ENCODE measurements around the gene PSMB10. TPM values are rescaled to one million over a fixed set of nuclear protein-coding genes. Genes with fewer than 3 reads are reported as not detected.

The PSMB10 gene
- total and polyA plus RNA-seq, 3 experiments from 2014 or later, result 176 to 518 (median 189) TPM

DNA sequence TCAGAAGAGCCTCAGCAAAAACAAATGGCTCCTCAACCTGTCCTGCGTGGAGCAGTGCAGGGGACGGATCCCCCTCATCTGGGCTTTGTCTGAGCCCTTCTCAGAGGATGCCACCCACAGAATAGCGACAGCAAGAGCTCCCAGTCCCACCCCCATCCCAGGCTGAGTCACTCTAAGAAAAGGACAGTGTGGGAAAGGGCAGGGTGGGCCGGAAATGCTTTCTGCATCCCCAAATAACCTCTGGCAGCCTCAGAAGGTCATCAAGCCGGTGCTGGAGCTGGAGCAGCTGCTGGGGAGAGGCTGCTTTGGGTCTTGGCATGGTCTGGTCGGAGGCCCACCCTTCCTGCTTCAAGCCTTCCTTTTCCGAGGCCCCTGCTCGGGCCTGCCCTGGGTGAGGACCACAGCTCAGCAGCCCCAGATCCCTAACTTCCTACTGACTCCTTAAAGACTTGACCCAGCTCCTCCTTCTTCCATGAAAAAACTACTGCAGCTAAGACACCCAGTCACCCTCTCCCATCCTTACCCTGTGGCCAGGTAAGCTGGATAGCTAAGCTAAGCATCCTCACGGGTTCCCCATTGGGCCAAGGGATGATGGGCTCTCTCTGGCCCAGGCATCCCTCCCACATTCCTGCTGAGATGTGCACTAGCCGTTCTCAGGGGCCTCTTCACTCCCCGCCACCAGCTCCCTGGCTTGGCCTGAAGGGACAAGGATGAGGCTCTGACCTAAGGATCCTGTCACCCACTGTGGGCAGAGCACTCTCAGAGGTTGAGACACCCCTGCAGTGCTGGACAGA is 23.1 kb upstream of the PSMB10 start:
- no peaks in the 10 kb centered on the region for H3K27me3 ChIP-seq (ENCODE audit: insufficient read depth, low read length, poor library complexity, severe bottlenecking)
- Mint-ChIP-seq H3K4me3 (no peak overlapping the region), H3K4me1 (peaks cover 3 to 4% (median 3%) of the 10 kb centered on the region in 3 donors), H3K27ac (peak overlapping the region in 1 of 8 donors; percentile 32), H3K27me3 (no peaks in the 10 kb centered on the region), H3K9me3 (no peaks in the 10 kb centered on the region), H3K36me3 (peaks cover 0 to 40% (median 7%) of the 10 kb centered on the region in 3 donors)
- CTCF ChIA-PET, result interaction anchor here (1.8 to 2.3 kb wide), 2 partner anchors 76 to 143 kb away, joined by 5 to 8 read pairs; no protein-coding TSS in a partner anchor
- no peak overlapping the region for H3K4me3 ChIP-seq (ENCODE audit: low read length)
- H3K9me3 ChIP-seq (ENCODE audit: low read length), result no peaks in the 10 kb centered on the region
- H3K4me1 ChIP-seq (ENCODE audit: insufficient read depth, low read length), result no peaks in the 10 kb centered on the region
- no peak overlapping the region for H3K27ac ChIP-seq (ENCODE audit: low read depth, low read length)
- POLR2A ChIA-PET, result no interaction called here
- peaks cover 11% of the 10 kb centered on the region for H3K36me3 ChIP-seq (ENCODE audit: insufficient read depth, low read length)
- DNase-seq, result no peak

DNA sequence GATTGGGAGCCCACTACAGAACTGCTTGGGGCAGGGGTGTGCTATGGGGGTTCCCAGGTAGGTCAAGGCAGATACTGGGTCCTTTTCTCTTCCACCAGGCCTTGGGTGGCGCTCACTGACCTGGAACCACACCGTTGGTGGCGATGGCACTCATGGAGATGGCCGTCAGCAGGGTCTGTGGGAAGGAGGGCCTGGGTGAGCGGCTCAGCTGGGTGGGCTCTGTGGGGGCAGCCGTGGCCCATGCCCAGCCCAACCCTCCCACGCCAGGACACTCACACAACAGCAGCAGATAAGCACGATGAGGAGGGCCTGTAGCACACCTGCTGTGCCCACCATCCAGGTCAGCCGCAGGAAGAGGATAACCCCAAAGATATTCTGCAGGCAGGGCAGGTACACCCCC is 21.0 kb upstream of the PSMB10 start:
- CTCF ChIA-PET, result interaction anchor here (1.7 kb wide), 1 partner anchor 141 kb away, joined by 3 read pairs; no protein-coding TSS in a partner anchor
- H3K4me3 ChIP-seq (ENCODE audit: low read length), result no peak overlapping the region
- no peak overlapping the region for H3K4me3 Mint-ChIP-seq
- H3K9me3 Mint-ChIP-seq, result no peaks in the 10 kb centered on the region
- no peak for DNase-seq
- no peaks in the 10 kb centered on the region for H3K27me3 Mint-ChIP-seq
- H3K36me3 Mint-ChIP-seq, result peaks cover 0 to 49% (median 7%) of the 10 kb centered on the region in 3 donors
- H3K4me1 ChIP-seq (ENCODE audit: insufficient read depth, low read length), result no peaks in the 10 kb centered on the region
- H3K27me3 ChIP-seq (ENCODE audit: insufficient read depth, low read length, poor library complexity, severe bottlenecking), result no peaks in the 10 kb centered on the region
- no peaks in the 10 kb centered on the region for H3K9me3 ChIP-seq (ENCODE audit: low read length)
- POLR2A ChIA-PET, result no interaction called here
- H3K36me3 ChIP-seq (ENCODE audit: insufficient read depth, low read length), result peaks cover 11% of the 10 kb centered on the region
- no peak overlapping the region for H3K27ac Mint-ChIP-seq
- H3K4me1 Mint-ChIP-seq, result peaks cover 0 to 2% (median 0%) of the 10 kb centered on the region in 3 donors
- no peak overlapping the region for H3K27ac ChIP-seq (ENCODE audit: low read depth, low read length)

DNA sequence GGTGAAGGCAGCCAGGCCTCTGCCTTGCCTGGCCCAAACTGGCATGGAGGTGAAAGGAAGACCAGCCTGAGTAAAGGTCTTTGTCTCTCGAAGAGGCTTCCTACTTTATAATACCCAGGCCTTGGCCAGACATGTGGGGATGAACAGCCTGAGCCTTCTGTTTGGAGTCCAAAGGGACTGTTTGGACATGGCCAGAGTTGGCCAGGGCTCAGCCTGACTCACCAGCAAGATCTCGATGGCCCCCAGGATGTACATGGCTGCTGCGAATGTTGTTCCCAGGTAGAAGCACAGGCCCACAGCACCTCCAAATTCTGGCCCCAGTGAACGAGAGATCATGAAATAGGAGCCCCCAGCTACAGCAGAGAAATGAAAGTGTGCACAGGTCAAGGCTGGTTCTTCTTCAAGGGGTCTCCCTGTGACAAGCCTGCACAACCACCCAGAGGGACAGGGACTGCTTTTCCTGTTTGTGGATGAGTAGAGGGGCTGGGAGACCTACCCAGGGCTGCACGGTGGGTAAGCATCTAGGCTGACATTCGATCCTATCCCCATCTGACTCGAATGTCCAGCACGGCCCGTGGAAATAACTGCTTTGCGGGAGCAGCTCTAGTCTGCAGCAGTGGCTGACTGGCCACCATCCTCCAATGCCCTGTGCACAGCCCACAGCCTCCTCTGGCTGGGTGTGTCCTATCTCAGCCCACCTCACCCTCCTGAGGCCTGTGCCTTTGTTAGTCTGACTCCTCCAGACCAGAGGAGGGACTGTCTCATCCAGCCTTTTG is 18.0 kb upstream of the PSMB10 start:
- H3K4me3 ChIP-seq (ENCODE audit: low read length), result no peak overlapping the region
- H3K36me3 Mint-ChIP-seq, result peaks cover 0 to 41% (median 2%) of the 10 kb centered on the region in 3 donors
- no peak overlapping the region for H3K27ac ChIP-seq (ENCODE audit: low read depth, low read length)
- POLR2A ChIA-PET, result no interaction called here
- no peaks in the 10 kb centered on the region for H3K9me3 Mint-ChIP-seq
- peaks cover 6% of the 10 kb centered on the region for H3K36me3 ChIP-seq (ENCODE audit: insufficient read depth, low read length)
- H3K27ac Mint-ChIP-seq, result no peak overlapping the region
- no peaks in the 10 kb centered on the region for H3K4me1 ChIP-seq (ENCODE audit: insufficient read depth, low read length)
- H3K9me3 ChIP-seq (ENCODE audit: low read length), result no peaks in the 10 kb centered on the region
- peaks cover 0 to 2% (median 0%) of the 10 kb centered on the region in 3 donors for H3K4me1 Mint-ChIP-seq
- no peaks in the 10 kb centered on the region for H3K27me3 Mint-ChIP-seq
- no peaks in the 10 kb centered on the region for H3K27me3 ChIP-seq (ENCODE audit: insufficient read depth, low read length, poor library complexity, severe bottlenecking)
- no peak overlapping the region for H3K4me3 Mint-ChIP-seq
- CTCF ChIA-PET, result no interaction called here
- DNase-seq, result no peak

DNA sequence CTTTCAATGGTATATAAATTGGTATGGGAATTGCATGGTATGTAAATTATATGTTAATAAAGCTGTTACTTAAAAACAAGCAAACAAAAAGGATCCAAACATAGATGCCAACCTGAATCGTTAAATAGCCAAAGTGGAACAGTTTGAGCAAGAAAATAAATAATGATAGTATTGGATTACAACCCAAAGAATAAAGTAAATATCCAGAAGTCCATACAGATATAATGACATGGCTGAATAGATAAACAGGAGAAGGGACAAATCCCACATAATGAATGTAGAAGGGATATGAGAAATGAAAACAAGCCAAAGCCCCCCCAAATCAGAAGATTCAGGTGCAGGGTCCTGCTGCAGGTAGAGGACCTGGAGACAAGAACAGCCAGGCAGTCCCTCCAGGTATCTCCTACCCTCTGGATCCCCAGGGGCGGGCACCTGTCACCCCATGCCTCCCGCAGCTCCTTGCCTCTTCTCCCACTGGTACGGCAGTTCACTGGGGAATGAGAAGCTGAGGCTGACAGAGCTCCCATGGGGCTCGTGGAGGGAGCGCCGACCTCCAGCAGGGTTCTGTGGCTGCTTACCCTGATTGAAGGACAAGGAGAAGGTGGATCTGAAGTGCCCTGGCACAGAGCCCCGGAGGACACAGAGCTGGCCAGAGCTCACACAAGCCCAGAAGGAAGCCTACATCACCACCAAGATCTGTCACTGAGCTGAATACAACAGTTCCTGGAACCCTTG is 17.2 kb upstream of the PSMB10 start:
- H3K36me3 Mint-ChIP-seq, result peaks cover 0 to 39% (median 2%) of the 10 kb centered on the region in 3 donors
- ChIA-PET POLR2A (no interaction called here), CTCF (interaction anchor here (1.0 kb wide), 1 partner anchor 34 kb away, joined by 3 read pairs; no protein-coding TSS in a partner anchor)
- DNase-seq, result no peak
- no peaks in the 10 kb centered on the region for H3K9me3 Mint-ChIP-seq
- Histone ChIP-seq H3K9me3 (ENCODE audit: low read length) (no peaks in the 10 kb centered on the region), H3K27ac (ENCODE audit: low read depth, low read length) (no peak overlapping the region), H3K4me1 (ENCODE audit: insufficient read depth, low read length) (no peaks in the 10 kb centered on the region), H3K27me3 (ENCODE audit: insufficient read depth, low read length, poor library complexity, severe bottlenecking) (no peaks in the 10 kb centered on the region), H3K36me3 (ENCODE audit: insufficient read depth, low read length) (peaks cover 6% of the 10 kb centered on the region), H3K4me3 (ENCODE audit: low read length) (no peak overlapping the region)
- no peaks in the 10 kb centered on the region for H3K27me3 Mint-ChIP-seq
- peaks cover 0 to 2% (median 0%) of the 10 kb centered on the region in 3 donors for H3K4me1 Mint-ChIP-seq
- H3K27ac Mint-ChIP-seq, result peak overlapping the region in 1 of 8 donors; percentile 55
- no peak overlapping the region for H3K4me3 Mint-ChIP-seq

DNA sequence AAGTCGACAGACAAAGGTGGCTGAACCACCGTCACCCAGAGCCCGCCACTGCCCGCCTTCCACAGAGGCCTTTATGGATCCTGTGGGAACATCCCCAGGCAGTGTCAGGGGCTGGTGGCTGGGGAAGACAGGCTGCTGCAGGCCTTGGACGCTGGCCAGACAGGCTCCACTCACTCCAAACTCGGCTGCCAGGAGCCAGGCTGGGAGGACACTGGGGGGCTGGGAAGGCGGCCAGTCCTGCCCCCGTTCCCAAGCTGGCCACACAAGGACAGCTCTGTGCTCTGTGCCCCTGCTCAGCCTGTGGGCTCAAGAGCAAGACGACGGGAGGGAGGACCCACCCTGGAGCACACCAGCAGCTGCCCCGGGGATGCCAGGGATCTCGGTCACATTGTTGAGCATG is 14.8 kb upstream of the PSMB10 start:
- no peak overlapping the region for H3K4me3 Mint-ChIP-seq
- peaks cover 0 to 47% (median 2%) of the 10 kb centered on the region in 3 donors for H3K36me3 Mint-ChIP-seq
- Histone ChIP-seq H3K9me3 (ENCODE audit: low read length) (no peaks in the 10 kb centered on the region), H3K4me1 (ENCODE audit: insufficient read depth, low read length) (no peaks in the 10 kb centered on the region), H3K36me3 (ENCODE audit: insufficient read depth, low read length) (peaks cover 6% of the 10 kb centered on the region), H3K27ac (ENCODE audit: low read depth, low read length) (no peak overlapping the region), H3K27me3 (ENCODE audit: insufficient read depth, low read length, poor library complexity, severe bottlenecking) (no peaks in the 10 kb centered on the region), H3K4me3 (ENCODE audit: low read length) (no peak overlapping the region)
- no peaks in the 10 kb centered on the region for H3K27me3 Mint-ChIP-seq
- H3K4me1 Mint-ChIP-seq, result no peaks in the 10 kb centered on the region
- no peaks in the 10 kb centered on the region for H3K9me3 Mint-ChIP-seq
- ChIA-PET CTCF (interaction anchor here (1.5 kb wide), 1 partner anchor 11 kb away, joined by 4 read pairs; no protein-coding TSS in a partner anchor), POLR2A (no interaction called here)
- H3K27ac Mint-ChIP-seq, result no peak overlapping the region
- DNase-seq, result no peak

DNA sequence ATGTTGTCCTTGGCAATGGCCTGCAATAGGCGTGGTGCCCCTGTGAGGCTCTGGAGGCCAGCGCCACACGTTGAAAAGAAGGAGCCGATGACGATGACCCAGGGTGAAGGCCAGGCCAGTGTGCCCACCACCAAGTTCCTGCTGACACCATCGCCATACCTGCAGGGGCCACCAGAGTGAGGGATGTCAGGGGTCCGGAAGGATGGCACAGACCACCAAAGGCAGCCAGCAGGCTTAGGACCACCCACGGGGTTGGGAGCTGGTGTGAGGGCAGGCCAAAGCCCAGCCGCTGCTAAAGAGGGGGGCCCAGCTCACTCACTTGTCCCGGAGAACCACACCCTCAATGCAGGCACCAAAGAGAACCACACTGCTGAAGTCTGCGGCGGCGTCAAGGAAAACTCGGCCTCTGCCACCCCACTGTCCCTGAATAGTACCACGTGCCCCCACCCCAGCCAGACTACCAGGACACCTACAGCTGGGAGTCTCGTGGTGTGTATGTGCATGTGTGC is 13.7 kb upstream of the PSMB10 start:
- no peak overlapping the region for H3K27ac ChIP-seq (ENCODE audit: low read depth, low read length)
- H3K4me3 ChIP-seq (ENCODE audit: low read length), result no peak overlapping the region
- DNase-seq, result no peak
- no peaks in the 10 kb centered on the region for H3K9me3 ChIP-seq (ENCODE audit: low read length)
- H3K4me1 ChIP-seq (ENCODE audit: insufficient read depth, low read length), result no peaks in the 10 kb centered on the region
- no peaks in the 10 kb centered on the region for H3K27me3 ChIP-seq (ENCODE audit: insufficient read depth, low read length, poor library complexity, severe bottlenecking)
- Mint-ChIP-seq H3K4me1 (no peaks in the 10 kb centered on the region), H3K36me3 (peaks cover 0 to 58% (median 2%) of the 10 kb centered on the region in 3 donors), H3K9me3 (no peaks in the 10 kb centered on the region), H3K4me3 (no peak overlapping the region), H3K27me3 (no peaks in the 10 kb centered on the region), H3K27ac (no peak overlapping the region)
- POLR2A ChIA-PET, result no interaction called here
- peaks cover 10% of the 10 kb centered on the region for H3K36me3 ChIP-seq (ENCODE audit: insufficient read depth, low read length)
- CTCF ChIA-PET, result interaction anchor here (1.5 kb wide), 1 partner anchor 10 kb away, joined by 4 read pairs; no protein-coding TSS in a partner anchor

DNA sequence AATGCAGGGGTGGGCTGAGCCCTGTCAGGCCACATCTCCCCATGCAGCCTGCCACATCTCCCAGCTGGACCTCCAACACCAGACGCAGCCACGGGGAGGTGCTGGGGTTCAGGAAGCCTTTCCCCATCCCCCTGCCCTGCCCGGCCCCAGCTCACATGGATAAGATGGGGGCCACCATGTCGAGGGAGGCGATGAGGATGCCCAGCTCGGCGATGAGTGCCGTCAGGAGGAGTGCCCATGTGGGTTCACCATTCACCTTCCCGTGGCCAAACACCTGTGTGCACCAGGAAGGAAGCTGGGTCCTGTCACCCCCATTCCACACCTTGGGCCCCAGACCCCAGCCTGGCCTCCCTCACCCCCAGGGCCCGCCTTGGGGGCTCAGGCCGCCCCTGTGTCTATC is 13.0 kb upstream of the PSMB10 start:
- Histone ChIP-seq H3K27me3 (ENCODE audit: insufficient read depth, low read length, poor library complexity, severe bottlenecking) (no peaks in the 10 kb centered on the region), H3K27ac (ENCODE audit: low read depth, low read length) (no peak overlapping the region), H3K9me3 (ENCODE audit: low read length) (no peaks in the 10 kb centered on the region), H3K4me3 (ENCODE audit: low read length) (no peak overlapping the region), H3K36me3 (ENCODE audit: insufficient read depth, low read length) (peaks cover 10% of the 10 kb centered on the region), H3K4me1 (ENCODE audit: insufficient read depth, low read length) (no peaks in the 10 kb centered on the region)
- Mint-ChIP-seq H3K4me1 (no peaks in the 10 kb centered on the region), H3K27ac (no peak overlapping the region), H3K36me3 (peaks cover 0 to 58% (median 0%) of the 10 kb centered on the region in 3 donors), H3K27me3 (no peaks in the 10 kb centered on the region), H3K9me3 (no peaks in the 10 kb centered on the region), H3K4me3 (no peak overlapping the region)
- POLR2A ChIA-PET, result no interaction called here
- CTCF ChIA-PET, result no interaction called here
- DNase-seq, result no peak
